Measurements from ENCODE around the gene ELL2.
"Not testable (repeated sequence)": the region's sequence is repeated elsewhere in the genome, so short reads cannot be mapped to it uniquely, and the experiment has no call there.

The ELL2 gene

DNA sequence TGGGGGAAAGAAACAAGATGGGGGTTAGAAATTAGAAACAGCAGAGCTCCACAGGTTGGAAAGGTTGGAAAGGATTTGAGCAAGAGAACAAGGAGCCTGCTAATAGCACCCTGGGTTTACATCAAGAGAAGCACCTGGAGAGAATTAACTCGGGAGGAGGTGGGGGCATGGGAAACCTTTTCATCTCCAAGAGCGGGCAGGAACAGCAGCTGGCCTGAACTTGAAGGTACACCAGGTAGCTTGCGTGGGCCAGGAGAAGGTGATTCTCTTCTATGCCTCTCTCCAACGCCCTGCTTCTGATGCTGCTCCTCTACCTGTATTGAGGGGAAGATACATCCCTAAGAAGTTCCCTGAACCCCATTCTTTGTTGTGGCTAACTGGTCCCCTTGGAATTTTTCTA lies 102.0 kb downstream of the ELL2 start:
- DNase-seq = no peak

DNA sequence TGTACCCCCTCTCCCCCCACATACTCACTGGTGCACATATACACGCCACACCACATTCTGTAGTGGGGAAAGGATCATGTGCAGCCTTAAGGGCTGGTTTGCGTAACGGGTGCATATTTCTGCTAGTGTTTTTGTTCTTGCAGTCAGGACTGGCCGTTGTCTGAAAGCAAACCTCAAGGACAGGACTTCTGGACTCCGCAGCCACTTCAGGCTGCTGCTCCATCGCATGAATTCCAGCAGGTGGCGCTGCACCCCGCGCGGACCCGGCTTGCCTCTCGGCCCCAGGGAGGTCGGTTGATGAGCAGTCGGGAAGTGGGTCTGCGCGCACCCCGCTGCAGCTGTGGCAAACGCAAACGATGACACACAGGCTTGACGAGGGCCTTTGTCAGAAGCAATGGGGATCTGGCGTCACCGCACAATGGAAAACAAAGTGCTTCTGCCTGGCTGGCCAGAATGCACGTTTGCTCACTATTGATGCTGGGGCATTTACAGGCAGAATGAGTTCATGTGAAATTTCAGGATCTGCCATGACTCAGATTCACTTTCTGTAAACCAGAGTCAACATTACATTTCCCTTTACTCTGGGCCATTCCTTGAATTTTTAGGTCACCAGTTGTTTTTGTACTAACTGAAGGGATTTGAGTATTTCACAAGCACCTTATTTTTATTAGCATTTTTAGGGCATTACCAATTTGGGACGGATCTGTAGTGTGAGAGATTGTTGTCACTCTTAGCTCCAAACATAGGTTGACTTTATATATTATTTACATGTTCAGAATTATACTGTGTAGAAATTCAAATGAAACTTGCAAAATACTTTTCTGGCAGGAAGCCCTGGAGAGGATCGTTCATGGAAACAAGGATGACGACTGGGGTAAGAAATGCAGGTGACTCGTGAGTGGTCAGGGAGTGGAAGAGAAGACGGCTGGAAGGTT lies 102.7 kb downstream of the ELL2 start:
- DNase-seq = peak; percentile 98

DNA sequence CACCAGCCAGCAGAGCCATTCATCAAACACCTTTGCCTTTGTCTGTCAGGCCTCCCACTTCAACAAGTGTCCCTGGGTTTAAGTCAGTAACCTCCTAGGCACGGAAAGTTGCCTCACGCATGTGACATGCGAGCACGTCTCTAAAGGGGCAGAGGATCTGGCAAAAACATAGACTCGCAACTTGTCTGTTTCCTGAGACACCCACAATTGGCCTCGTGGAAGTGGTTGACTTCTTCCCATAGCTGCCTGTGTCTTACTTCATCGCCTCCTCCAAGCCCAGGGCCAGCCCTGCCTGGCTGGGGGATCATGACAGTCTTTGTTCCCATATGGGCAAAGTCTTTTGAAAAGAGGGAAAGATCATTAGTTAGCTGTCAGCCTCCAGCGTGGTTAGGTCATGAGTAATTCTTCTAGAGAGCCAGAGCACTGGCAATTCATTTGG lies 103.6 kb downstream of the ELL2 start:
- DNase-seq = peak; percentile 95

DNA sequence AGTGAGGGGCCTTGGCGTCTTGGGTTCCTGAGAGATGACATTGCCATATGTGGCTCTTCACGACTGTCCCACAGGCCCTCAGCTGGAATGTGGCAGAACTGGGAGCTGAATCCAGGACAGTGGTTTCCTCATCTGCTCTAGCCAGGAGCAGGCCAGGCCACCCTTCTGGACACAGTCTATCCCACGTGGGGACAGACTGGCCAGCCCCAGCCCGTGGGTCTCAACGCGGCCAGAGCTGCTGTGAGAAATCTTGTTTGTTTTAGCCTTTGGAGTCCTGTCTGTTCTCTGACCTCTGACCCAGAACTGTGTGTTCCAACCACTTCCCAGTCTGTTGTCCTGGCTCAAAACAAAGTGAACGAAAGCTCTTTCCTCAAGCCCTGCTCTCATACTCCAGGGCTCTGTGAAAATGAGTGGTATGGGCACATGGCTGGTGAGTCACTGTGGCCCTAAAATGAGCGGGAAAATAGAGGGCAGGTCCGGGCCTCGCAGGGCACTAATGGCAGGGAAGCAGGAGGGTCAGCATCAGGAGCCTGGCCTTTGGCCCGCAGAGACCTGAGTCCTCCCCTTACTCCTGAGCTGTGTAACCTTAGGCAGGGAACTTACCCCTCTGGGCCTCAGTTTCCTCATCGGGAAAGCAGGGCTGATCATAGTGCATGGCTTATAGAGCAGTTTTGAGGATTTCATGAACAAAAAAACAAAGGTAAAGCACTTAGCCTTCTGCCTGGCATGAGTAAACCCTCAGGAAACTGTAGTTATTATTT lies 104.3 kb downstream of the ELL2 start:
- DNase-seq = no peak

DNA sequence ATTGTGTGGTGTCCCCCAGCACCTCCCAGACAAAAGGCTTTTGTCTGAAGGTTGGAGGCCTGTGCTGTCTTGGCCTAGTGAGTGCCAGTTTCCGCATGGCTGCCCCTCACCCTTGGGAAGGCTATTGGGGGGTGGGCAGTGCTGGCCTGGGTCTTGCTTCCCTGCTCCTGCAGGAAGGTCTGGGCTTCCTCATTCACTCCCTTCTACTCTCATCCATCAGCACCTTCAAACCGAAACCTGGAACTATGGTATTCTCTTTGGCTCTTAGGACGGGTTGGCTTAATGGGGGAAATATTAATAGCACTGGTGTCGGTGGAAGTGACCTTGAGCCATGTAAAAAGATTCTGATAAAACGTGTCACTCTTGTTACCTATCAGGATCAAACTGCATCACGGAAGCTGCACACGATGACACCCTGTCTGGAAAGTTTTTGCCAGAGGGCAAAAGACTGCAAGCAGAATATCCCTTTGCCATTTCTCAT lies 105.1 kb downstream of the ELL2 start:
- DNase-seq = no peak

DNA sequence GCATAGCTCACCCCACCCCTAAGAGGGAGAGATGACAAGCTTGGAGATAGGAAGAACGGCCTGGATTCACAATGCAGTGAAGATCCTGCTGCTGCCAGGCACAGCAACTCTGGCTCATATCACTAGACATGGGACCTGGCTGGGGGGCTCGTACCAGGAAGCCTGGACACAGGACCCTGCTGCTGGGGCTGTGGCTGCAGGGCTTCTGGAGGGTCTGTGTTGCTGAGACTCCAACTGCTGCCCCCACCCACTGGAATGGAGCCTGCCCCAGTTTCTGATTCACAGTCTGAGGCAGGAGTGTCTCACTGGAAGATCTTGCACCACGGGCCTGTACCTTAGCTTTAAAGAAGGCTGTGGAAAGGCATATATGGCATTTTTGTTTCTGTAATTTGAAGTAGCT lies 108.2 kb downstream of the ELL2 start:
- no peak for DNase-seq

DNA sequence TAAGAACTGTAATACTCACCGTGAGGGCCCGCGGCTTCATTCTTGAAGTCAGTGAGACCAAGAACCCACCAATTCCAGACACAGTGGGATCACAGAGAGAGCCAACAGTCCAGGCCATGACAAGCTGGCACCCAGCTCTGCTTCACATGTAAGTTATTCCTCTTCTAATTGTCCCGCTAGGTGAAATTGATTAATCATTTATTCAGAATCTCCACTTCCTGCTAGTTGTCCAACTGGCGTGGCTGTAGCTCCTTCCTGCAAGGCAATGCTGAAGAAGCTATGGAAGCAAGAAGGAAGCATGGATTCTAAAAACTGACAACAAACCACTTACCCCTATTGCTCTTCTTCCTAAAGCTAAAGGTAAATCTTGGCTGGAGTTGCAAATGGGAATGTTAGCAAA lies 109.1 kb downstream of the ELL2 start:
- no peak for DNase-seq

DNA sequence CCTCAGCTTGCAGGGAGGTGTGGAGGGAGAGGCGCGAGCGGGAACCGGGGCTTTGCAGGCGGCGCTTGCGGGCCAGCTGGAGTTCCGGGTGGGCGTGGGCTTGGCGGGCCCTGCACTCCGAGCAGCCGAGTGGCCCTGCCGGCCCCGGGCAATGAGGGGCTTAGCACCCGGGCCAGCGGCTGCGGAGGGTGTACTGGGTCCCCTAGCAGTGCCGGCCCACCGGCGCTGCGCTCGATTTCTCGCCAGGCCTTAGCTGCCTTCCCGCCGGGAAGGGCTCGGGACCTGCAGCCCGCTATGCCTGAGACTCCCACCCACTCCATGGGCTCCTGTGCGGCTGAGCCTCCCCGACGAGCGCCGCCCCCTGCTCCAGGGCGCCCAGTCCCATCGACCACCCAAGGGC lies 110.5 kb downstream of the ELL2 start:
- not testable (repeated sequence) for DNase-seq

DNA sequence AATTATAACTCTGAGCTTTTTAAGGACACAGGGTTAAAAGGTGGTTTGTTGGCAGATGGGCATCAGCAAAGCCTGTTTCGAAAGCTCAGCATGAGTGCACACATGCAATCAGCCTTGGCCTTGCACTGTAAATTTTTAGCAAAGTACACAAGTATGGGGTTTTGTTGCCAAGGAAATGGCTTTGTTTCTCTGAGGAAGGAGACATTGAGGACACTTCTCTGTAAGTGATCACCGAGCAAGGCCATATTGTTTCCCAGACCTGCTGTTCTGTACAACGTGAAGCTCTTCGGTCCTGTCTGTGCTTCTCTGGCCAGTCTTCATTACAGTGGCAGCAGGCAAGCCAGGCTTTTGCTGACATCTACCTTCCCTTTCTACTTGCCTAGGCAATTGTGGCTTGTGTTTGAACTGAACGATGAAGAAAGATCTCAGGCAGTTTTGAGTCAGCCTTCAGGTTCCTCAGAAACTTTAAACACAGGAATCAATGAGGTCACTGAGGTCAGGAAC lies 111.2 kb downstream of the ELL2 start:
- no peak for DNase-seq

DNA sequence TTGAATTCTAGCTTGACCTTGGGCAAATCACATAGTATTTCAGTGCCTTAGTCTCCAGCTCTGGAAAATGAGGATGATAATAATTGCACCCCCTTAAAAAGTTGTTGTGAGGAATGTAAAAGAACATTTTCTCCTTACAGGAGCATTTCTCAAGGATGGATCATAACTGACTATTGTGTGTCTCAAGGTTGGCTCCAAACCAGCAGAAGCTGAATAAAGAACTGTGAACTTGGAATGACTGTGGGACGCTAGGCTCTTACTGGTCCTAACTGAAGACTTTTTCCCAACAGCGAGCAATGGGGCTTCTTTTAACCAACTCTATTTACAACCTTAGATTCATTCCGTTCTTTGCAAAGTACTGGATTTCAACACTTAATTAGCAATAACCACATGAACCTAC lies 113.0 kb downstream of the ELL2 start:
- DNase-seq = peak; percentile 59

DNA sequence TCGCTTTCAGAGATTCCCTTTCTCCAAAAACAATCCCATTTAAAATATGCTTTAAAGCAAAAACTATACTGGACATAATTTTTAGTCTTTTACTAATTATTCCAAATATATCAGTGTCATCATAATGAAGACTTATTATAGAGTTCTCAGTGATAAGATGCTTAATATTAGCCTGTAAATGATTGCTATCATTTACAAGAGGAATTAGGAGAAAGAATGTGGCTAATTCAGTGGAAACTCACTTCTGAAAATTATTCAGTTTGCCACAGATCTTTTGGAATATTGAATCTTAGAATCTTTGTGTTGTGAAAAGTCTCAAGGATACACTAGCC lies 114.4 kb downstream of the ELL2 start:
- no peak for DNase-seq

DNA sequence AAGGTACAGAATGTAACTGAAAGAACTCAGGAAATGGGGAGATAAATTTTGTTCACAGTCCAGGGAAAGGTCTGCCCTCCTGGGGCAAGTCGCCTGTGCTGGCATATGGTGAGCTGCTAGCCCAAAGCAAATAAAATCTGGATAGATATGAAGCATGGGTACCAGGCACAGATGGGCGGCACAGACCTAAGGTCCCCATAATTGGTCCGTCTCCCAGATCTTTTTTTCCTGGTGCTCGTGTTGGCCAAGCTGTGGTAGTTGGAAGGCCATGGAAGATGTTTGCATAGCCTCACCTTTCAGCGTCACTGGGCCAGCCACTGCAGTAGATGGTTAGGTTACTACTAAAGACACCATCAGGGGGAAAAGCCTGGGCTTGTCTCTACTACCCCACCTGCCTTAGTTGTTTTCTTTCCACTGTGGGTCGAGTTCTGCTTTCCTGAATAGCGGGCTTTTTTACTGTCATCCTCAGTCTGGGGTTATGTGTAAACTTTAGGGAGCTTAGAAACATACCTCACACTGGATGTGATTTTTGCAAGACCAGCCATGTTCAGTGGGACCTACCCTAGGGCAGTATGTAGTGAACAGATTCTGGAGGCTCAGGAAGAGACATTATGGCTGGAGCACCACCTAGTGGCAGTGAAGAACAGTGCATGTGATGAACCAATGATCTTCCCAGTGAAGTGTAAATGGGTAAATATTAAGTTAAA lies 114.9 kb downstream of the ELL2 start:
- DNase-seq = peak; percentile 69

DNA sequence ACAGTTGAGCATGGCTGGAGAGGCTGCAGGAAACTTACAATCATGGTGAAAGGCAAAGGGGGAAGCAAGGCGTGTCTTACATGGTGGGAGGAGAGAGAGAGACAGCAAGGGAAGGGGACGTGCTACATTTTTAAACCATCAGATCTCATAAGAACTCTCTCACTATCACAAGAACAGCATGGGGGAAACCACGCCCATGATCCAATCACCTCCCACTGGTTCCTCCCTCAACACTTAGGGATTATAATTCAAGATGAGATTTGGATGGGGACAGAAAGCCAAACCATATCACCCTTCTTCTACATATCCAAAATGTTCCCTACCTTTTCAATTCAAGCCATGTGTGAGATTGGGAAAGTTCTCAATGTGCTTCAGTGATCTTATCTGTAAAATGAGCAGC lies 116.3 kb downstream of the ELL2 start:
- no peak for DNase-seq

DNA sequence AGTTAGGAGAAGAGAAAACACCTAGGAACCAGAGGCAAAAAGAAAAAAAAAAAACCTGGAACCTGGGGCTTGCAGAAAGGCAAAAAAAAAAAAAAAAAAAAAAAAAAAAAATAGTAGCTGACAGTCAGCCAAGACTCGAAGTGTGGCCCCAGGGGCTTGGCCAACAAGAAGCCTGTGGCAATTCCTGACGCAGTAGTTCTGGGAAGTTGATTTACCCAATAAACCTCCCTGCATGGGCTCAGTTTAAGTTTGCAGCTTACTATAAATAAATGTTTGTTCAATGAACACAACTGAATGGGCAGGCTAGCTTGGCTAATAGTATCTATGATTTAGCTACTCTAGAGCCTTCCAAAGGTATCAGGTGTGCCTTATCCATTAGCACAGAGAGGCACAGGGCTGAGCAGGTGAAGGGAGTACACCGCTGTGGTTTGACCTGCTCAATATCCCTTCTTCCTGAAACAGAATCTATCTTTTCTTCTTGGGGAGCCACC lies 117.9 kb downstream of the ELL2 start:
- DNase-seq = no peak

DNA sequence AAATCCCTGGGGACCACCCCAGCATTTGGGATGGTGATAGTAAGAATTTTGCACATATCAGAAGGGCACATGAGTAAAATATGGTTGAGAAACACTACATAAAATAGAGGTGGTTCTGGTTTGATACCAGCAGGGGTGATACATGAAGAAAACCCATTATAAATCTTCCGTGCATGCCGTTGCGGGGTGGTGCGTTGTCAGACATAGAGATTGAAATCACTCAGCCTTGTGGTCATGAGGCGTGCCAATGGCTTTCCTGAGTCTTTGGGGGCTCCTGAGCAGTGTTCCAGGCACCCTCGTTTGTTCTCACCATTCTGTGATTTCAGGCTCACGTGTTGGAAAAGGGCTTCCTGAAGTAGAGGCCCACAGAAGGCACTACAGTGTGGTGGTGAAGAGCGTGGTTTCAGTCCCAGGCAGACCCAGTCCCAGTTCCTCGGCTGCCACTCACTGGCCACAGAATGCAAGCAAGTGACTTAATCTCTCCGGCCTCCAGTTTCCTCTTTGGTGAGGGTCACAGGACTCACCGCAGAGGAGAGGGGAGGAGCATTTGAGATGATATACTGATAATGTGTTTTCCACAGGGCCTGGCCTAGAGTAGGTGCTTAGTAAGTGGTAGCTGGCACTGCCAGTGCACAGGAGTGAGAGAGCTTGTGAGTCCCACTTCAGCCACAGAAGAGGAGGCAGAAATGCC lies 118.7 kb downstream of the ELL2 start:
- DNase-seq = peak; percentile 42

DNA sequence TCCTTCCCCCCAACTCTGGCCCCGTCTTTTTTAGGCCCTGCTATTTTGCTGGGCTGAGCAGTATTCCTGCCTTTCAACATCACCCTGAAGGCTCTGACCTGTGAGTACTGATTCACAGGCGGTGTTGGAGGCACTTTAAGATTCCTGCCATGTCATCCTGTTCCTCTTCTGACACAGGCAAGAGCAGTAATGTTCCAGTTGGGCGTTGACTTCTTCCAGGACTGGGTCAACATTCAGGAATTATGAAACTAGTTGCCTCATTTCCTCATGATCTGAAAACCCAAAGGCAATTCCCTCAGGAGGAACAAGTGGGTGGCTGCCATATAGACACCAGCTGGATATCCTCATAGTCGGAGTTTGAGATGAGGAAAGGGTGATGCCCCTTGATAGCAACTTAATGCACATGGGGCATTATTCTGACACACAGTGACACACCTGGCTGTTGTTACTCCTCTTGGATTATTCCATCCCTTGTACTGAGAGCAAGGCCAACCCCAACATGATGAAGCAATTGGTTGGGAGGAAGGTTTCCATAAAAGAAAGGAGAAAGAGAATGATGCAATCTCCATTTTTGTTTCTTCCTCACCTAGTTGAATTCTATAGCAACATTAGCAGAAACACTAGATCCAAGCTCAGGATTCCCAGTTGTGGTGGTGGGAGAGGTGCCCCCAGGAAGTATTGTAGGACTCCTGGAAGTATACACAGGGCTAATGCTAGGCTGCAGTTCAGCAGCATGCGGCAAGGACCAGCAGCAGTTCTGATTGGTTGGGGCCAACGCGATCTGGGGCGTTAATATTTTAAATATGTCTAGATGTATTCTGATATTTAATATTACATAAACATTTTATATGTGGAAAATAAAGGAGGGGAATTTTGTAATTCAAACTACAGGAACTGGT lies 119.5 kb downstream of the ELL2 start:
- DNase-seq = no peak

DNA sequence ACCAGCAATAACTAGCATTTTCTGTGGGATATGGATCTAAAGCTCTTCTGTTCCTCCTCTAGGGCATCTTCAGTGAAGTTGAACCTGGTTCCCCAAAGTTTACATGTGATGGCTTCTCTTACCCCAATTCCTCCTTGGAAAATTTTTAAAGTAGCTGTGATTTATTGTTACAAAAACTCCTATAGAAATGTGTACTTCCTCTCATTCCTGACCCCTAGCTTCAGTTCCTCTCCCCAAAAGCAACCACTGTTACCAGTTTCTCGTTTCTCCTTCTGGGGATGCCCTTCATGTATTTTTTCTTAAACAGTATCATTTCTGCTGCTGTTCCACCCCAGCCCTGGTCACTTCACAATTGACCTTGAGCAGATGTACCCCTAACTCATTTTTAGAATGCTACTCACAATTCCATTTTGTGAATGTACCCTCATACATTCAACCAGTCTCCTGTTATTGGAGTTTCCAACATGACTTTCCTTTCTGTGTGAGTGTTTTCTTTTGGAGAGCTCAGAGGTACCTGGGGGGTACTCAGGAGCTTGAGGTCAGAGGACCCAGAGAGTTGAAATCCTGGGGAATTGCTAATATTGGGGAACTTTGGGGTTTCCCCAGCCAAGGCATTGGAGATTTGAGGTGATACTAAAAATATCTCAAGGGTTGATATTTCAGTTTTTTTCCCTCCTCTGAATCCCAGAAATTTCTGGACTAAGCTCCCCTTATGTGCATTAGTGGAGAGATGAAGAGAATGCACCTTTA lies 120.5 kb downstream of the ELL2 start:
- DNase-seq = no peak

DNA sequence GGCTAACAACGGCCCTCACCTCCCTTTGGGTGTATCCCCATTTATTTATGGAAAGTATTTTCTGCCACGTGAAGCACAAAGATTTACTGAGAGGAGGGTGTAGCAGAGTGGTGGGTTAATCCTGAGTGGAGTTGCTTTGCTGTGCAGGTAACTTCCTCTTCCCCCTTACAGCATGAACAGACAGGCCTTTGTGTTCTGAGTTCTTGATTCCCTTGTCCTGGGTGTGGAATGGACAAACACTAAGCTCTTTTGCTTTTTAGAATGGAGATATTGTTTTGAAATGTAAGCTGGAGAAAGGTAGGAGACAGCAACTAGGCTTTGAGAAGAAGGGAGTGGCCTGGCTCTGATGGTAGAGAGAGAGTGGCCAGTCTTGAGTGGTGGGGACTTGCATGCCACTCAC lies 122.0 kb downstream of the ELL2 start:
- DNase-seq = no peak

DNA sequence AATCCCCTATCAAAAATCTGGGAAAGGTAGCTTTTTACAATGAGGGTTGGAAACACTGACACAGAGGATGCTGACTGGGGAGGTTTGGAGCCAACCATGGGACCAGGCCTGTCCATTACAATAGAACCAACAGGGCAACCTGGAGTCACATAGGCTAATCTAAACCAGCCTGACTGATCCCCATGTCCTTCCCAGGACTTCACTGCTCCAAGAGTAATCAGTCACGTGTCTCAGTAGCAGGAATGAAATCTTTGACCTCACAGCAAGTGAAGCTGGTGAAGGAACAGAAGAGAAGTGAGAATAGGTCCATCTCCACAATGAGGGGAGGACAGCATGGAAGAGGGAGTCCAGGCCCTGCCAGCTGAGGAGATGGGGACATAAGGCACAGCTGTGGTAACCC lies 123.1 kb downstream of the ELL2 start:
- DNase-seq = no peak

DNA sequence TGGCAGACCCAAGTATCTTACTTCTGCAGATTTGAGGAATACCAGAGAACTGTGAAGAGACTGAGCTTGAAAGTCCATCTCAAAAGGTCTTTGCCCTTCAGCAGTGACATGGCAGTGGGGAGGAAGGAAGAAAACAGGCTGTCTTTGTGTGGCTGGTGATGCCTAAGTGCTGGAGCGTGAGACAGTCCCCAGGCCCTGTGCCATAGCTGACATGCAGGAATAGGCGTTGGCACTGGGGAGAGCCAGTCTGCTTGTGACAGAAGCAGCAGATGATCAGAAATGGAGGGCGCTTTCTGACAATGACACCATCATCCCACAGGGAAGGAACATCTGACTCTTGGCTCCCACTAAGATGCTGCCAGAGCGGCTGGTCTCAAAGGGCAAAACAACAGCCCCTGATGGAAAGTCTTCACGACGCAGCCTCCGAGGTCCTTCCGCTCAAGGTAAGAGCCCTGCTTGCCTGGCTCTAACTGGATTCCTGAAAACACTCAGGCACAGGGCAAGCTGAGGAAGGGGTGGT lies 123.6 kb downstream of the ELL2 start:
- no peak for DNase-seq

Measured in fibroblast of skin of abdomen (primary cell).